Loucy (cell line): Measurements from ENCODE around the gene ALG13.
"Not testable (repeated sequence)": the region's sequence is repeated elsewhere in the genome, so short reads cannot be mapped to it uniquely, and the experiment has no call there.

Experiments used
- H2AFZ ChIP-seq: fragments of 200-600 bp; sonication (generic); 2 replicates; pipeline ENCODE4 v1.6.0; 2016; ENCODE audit warnings: antibody characterized with exemption, mild to moderate bottlenecking, low read length, moderate library complexity
- H3F3A ChIP-seq: fragments of 200-600 bp; 2 replicates; pipeline ENCODE4 v1.6.0; 2016; ENCODE audit warnings: antibody characterized with exemption, low read depth, mild to moderate bottlenecking
- H3K27me3 ChIP-seq: fragments of 200-600 bp; sonication (generic); 2 replicates; pipeline ENCODE4 v1.6.1; 2014; ENCODE audit warnings: low read length, mild to moderate bottlenecking; ENCODE audit not compliant: insufficient read depth, poor library complexity, severe bottlenecking
- H3K36me3 ChIP-seq: fragments of 200-600 bp; sonication (generic); 2 replicates; pipeline ENCODE4 v1.6.1; 2016; ENCODE audit warnings: low read length; ENCODE audit not compliant: insufficient read depth
- H3K4me1 ChIP-seq: fragments of 200-600 bp; sonication (generic); 2 replicates; pipeline ENCODE4 v1.5.1; 2014; ENCODE audit warnings: low read length, mild to moderate bottlenecking; ENCODE audit not compliant: insufficient read depth, poor library complexity, severe bottlenecking
- H3K4me2 ChIP-seq: fragments of 200-600 bp; sonication (generic); 2 replicates; pipeline ENCODE4 v1.6.0; 2014; ENCODE audit warnings: antibody characterized with exemption, low read length, low read depth, mild to moderate bottlenecking; ENCODE audit not compliant: poor library complexity, severe bottlenecking
- H3K4me3 ChIP-seq: fragments of 200-600 bp; sonication (generic); 2 replicates; pipeline ENCODE4 v1.5.1; 2014; ENCODE audit warnings: low read length, mild to moderate bottlenecking, mixed read lengths; ENCODE audit not compliant: poor library complexity, severe bottlenecking
- H3K79me2 ChIP-seq: fragments of 200-600 bp; sonication (generic); 2 replicates; pipeline ENCODE4 v1.6.1; 2014; ENCODE audit warnings: low read length; ENCODE audit not compliant: insufficient read depth
- H3K9ac ChIP-seq: fragments of 200-600 bp; sonication (generic); 2 replicates; pipeline ENCODE4 v1.6.0; 2014; ENCODE audit warnings: mild to moderate bottlenecking, low read depth, low read length, moderate library complexity; ENCODE audit not compliant: poor library complexity, severe bottlenecking
- H3K9me2 ChIP-seq: fragments of 200-600 bp; sonication (generic); replicated peaks from 2 replicates; pipeline ENCODE4 v1.6.1; 2016; ENCODE audit warnings: low read depth, low read length, mixed read lengths
- H3K9me3 ChIP-seq: fragments of 200-600 bp; sonication (generic); 2 replicates; pipeline ENCODE4 v1.6.1; 2014; ENCODE audit warnings: mild to moderate bottlenecking, antibody characterized with exemption, low read length, low read depth; ENCODE audit not compliant: insufficient read depth
- H4K20me1 ChIP-seq: fragments of 200-600 bp; sonication (generic); 2 replicates; pipeline ENCODE4 v1.6.0; 2014; ENCODE audit warnings: antibody characterized with exemption, low read length, mild to moderate bottlenecking; ENCODE audit not compliant: insufficient read depth, poor library complexity, severe bottlenecking
- CTCF ChIP-seq: fragments of 200-600 bp; sonication (generic); conservative IDR thresholded peaks from 2 replicates; pipeline ENCODE4 v1.5.1; 2014; ENCODE audit warnings: mild to moderate bottlenecking, antibody characterized with exemption, low read length
- EZH2phosphoT487 ChIP-seq: fragments of 200-600 bp; IDR thresholded peaks from 2 replicates; pipeline ENCODE4 v1.6.1; 2018; ENCODE audit warnings: antibody characterized with exemption, mild to moderate bottlenecking, moderate library complexity, borderline replicate concordance

ALG13 gene

DNA sequence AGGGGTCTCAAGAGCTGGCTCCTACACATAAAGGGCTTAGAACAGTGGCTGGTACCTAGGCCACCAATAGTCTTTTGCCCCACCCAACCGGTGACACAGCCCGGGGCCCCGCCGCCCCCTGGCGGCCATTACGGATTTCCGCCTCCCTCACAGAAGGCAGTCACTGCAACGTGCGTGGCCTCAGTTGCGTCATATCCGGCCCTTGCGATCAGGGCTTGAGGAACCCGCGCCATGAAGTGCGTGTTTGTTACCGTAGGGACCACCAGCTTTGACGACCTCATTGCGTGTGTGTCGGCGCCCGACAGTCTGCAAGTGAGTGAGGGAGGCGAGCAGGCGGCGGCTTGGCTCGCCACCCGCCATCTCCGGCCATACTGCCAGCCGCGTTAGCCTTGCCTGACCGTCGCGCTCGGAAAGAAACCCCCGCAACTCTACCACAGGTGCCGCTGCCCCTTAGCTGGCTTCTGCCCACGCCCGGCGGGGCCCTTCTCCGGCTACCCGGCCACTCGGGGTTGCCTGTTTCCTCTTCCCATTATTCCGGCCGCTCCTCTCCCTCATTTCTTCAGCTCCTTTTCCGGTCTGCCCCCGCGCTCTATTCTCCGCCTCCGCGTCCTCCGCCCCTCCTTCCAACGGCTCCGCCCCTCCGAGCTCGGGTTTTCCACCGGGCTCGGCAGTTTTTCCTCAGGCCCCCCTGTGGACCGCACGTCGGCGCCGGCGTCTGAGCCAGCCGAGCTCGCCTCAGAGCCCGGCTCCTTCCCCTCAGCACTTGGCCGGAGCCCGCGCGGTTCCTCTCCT is at the start of gene ALG13:
ALG13 (plus strand) TSS at position 183 of the 792 bp plus-strand sequence; CDS start at position 232, 49 bp downstream.
- TF ChIP-seq EZH2phosphoT487 (no peak), CTCF (peak; percentile 54)
- H4K20me1 ChIP-seq = peaks cover 16% of the 10 kb centered on the region

GRCh38 chrX:111634823-111635729 is 45.9 kb upstream of the ALG13 start:
- Histone ChIP-seq H3F3A (no peaks in the 10 kb centered on the region), H3K9ac (no peak overlapping the region), H3K79me2 (no peaks in the 10 kb centered on the region), H3K36me3 (no peaks in the 10 kb centered on the region), H4K20me1 (no peaks in the 10 kb centered on the region), H3K4me2 (no peak overlapping the region), H3K4me1 (no peaks in the 10 kb centered on the region), H2AFZ (no peak overlapping the region), H3K9me3 (no peaks in the 10 kb centered on the region), H3K27me3 (no peaks in the 10 kb centered on the region), H3K4me3 (no peak overlapping the region), H3K9me2 (no peaks in the 10 kb centered on the region)
- no peak for TF ChIP-seq CTCF
- TF ChIP-seq EZH2phosphoT487 = no peak

More for the DNA sequence above, at the start of gene ALG13:
- Histone ChIP-seq H3K36me3 (peaks cover 9% of the 10 kb centered on the region; the same call in 1 of the 2 replicates), H3K4me1 (peaks cover 10% of the 10 kb centered on the region), H2AFZ (peak within 1 kb of the TSS; percentile 95), H3K9me3 (no peaks in the 10 kb centered on the region), H3F3A (no peaks in the 10 kb centered on the region), H3K9ac (peak within 1 kb of the TSS; percentile 95), H3K4me2 (peak within 1 kb of the TSS; percentile 81), H3K27me3 (peaks cover 7% of the 10 kb centered on the region), H3K4me3 (peak within 1 kb of the TSS; percentile 95), H3K79me2 (peaks cover 41% of the 10 kb centered on the region), H3K9me2 (no peaks in the 10 kb centered on the region)

DNA sequence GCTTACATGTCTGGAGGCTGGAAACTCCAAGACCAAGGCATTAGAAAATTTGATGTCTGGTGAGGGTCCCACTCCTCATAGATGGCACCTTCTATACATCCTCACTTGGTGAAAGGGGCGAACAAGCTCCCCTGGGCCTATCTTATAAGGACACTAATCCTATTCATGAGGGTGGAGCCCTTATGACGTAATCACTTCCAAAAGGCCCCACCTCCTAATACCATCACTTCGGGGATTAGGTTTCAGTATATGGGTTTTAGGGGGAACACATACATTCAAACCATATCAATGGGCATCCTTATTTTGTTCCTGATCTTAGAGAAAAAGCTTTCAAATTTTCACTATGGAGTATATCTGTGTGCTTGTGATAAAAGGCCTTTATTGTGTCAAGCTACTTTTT is 39.0 kb upstream of the ALG13 start:
- no peaks in the 10 kb centered on the region for H3K79me2 ChIP-seq
- no peak overlapping the region for H3K4me3 ChIP-seq
- no peaks in the 10 kb centered on the region for H3K9me3 ChIP-seq
- H3K4me2 ChIP-seq = no peak overlapping the region
- no peaks in the 10 kb centered on the region for H3F3A ChIP-seq
- TF ChIP-seq EZH2phosphoT487 (no peak), CTCF (no peak)
- no peaks in the 10 kb centered on the region for H3K4me1 ChIP-seq
- H3K9me2 ChIP-seq = no peaks in the 10 kb centered on the region
- H3K27me3 ChIP-seq = no peaks in the 10 kb centered on the region
- no peak overlapping the region for H3K9ac ChIP-seq
- no peaks in the 10 kb centered on the region for H3K36me3 ChIP-seq
- H2AFZ ChIP-seq = no peak overlapping the region
- no peaks in the 10 kb centered on the region for H4K20me1 ChIP-seq

- not testable (repeated sequence) for H3F3A ChIP-seq, H3K9me2 ChIP-seq, H3K4me3 ChIP-seq, H3K4me2 ChIP-seq, H3K27me3 ChIP-seq, H3K4me1 ChIP-seq, H3K9ac ChIP-seq, H3K36me3 ChIP-seq, H2AFZ ChIP-seq, H4K20me1 ChIP-seq, H3K9me3 ChIP-seq, H3K79me2 ChIP-seq
Observed at GRCh38 chrX:111645165-111645564, 35.8 kb upstream of the ALG13 start.
